Hindlimb muscle (tissue), 1 donor: ENCODE results near the gene DVL3. TPM values are rescaled to one million over a fixed set of nuclear protein-coding genes. Genes with fewer than 3 reads are reported as not detected.
"Not testable (repeated sequence)": the region's sequence is repeated elsewhere in the genome, so short reads cannot be mapped to it uniquely, and the experiment has no call there.

ENCODE experiments used
- DNase-seq: peaks from one replicate; pipeline ENCODE4 v3.0.0-alpha.2; 2013
- polyA plus RNA-seq: library from polyadenylated mRNA; unstranded; fragments of 120-200 nt; gene quantifications from one replicate; pipeline ENCODE4 v1.2.1, GENCODE V29; 2013; ENCODE audit not compliant: insufficient read length

Gene DVL3
- 97.4 TPM for polyA plus RNA-seq

- peak; percentile 74 for DNase-seq
These were observed at the start of gene DVL3 for GRCh38 chr3:184154885-184155643. DVL3 (plus strand) TSS chr3:184155377; CDS start chr3:184155636, 259 bp downstream.

- no peak for DNase-seq
These were observed 44.9 kb upstream of the DVL3 start for GRCh38 chr3:184110316-184110725.

GRCh38 chr3:184116017-184116416, 39.2 kb upstream of the DVL3 start:
- DNase-seq = no peak

- no peak for DNase-seq
These were observed 37.5 kb upstream of the DVL3 start for GRCh38 chr3:184117636-184118035.

GRCh38 chr3:184121031-184121430, 34.1 kb upstream of the DVL3 start:
- DNase-seq = not testable (repeated sequence)

GRCh38 chr3:184126006-184126405, 29.2 kb upstream of the DVL3 start:
- no peak for DNase-seq

- no peak for DNase-seq
These were observed 26.2 kb upstream of the DVL3 start for GRCh38 chr3:184129012-184129411.

- no peak for DNase-seq
These were observed 22.2 kb upstream of the DVL3 start for GRCh38 chr3:184132945-184133344.

- peak; percentile 87 for DNase-seq
These were observed 21.1 kb upstream of the DVL3 start for GRCh38 chr3:184133840-184134745.

- DNase-seq = peak; percentile 26
These were observed 20.4 kb upstream of the DVL3 start for GRCh38 chr3:184134746-184135148.

GRCh38 chr3:184135149-184135910, 19.8 kb upstream of the DVL3 start, which contains the start of gene EIF2B5:
EIF2B5 (plus strand) TSS chr3:184135358; CDS start chr3:184135386, 28 bp downstream.
- DNase-seq = peak; percentile 92

- no peak for DNase-seq
These were observed 19.3 kb upstream of the DVL3 start for GRCh38 chr3:184135911-184136260.

- no peak for DNase-seq
These were observed 14.7 kb upstream of the DVL3 start for GRCh38 chr3:184140436-184140835.

GRCh38 chr3:184142199-184142598, 13.0 kb upstream of the DVL3 start:
- DNase-seq = no peak

- no peak for DNase-seq
These were observed 11.8 kb upstream of the DVL3 start for GRCh38 chr3:184143327-184143726.

GRCh38 chr3:184144505-184144904, 10.7 kb upstream of the DVL3 start:
- no peak for DNase-seq

- DNase-seq = peak; percentile 75
These were observed 10.1 kb upstream of the DVL3 start for GRCh38 chr3:184145111-184145524.

GRCh38 chr3:184145751-184146270, 9.4 kb upstream of the DVL3 start:
- no peak for DNase-seq

GRCh38 chr3:184148076-184148475, 7.1 kb upstream of the DVL3 start:
- DNase-seq = no peak

GRCh38 chr3:184149123-184149522, 6.1 kb upstream of the DVL3 start:
- no peak for DNase-seq

- not testable (repeated sequence) for DNase-seq
These were observed 5.4 kb upstream of the DVL3 start for GRCh38 chr3:184149770-184150169.
